GM18505 (cell line): Measurements from ENCODE around the gene PARD6G.

ENCODE experiments used
- ATAC-seq: cut with Tn5 transposase; IDR thresholded peaks from one replicate; pipeline ENCODE4 v1.9.1; 2021; ENCODE audit not compliant: unreplicated experiment
- POLR2A ChIP-seq: IDR thresholded peaks from 4 replicates; pipeline ENCODE4 v1.6.1; 2011; ENCODE audit warnings: borderline replicate concordance; ENCODE audit not compliant: insufficient read depth, insufficient read length; ENCODE audit errors: extremely low read depth

Gene PARD6G

GRCh38 chr18:80115035-80115434, 132.3 kb downstream of the PARD6G start:
- TF ChIP-seq POLR2A, result no peak
- no peak for ATAC-seq

GRCh38 chr18:80112624-80113248, 134.6 kb downstream of the PARD6G start:
- TF ChIP-seq POLR2A, result no peak
- no peak for ATAC-seq

- peak; percentile 35 for ATAC-seq
- TF ChIP-seq POLR2A, result no peak
Observed at GRCh38 chr18:80109676-80110078, 137.6 kb downstream of the PARD6G start.

GRCh38 chr18:80108739-80109675, 138.3 kb downstream of the PARD6G start, which contains the start of gene ADNP2:
ADNP2 (plus strand) TSS chr18:80109262; CDS start chr18:80117543, 8,281 bp downstream.
- TF ChIP-seq POLR2A, result peak; percentile 79
- peak; percentile 66 for ATAC-seq

GRCh38 chr18:80108121-80108536, 139.2 kb downstream of the PARD6G start:
- ATAC-seq, result no peak
- no peak for TF ChIP-seq POLR2A

- no peak for ATAC-seq
- TF ChIP-seq POLR2A, result no peak
Observed at GRCh38 chr18:80107426-80107825, 139.9 kb downstream of the PARD6G start.
